ENCODE data around the gene CCR4. TPM values are rescaled to one million over a fixed set of nuclear protein-coding genes. Genes with fewer than 3 reads are reported as not detected.
"Not testable (repeated sequence)": the region's sequence is repeated elsewhere in the genome, so short reads cannot be mapped to it uniquely, and the experiment has no call there.

Gene CCR4
- total and polyA plus RNA-seq, 2 experiments from 2014 or later: 0.13 TPM; not detected in 1

GRCh38 chr3:32919920-32920319, 31.5 kb upstream of the CCR4 start:
- Histone ChIP-seq H3K27me3 (no peaks in the 10 kb centered on the region), H4K20me1 (ENCODE audit: insufficient read depth, poor library complexity, severe bottlenecking) (no peaks in the 10 kb centered on the region), H3K4me2 (no peak overlapping the region), H3K4me3 (no peak overlapping the region), H3K36me3 (replicated peaks; ENCODE audit: insufficient read depth, low read depth) (no peaks in the 10 kb centered on the region), H3K9me2 (replicated peaks; ENCODE audit: insufficient read depth) (no peaks in the 10 kb centered on the region), H3K9me3 (ENCODE audit: low read depth) (no peaks in the 10 kb centered on the region), H3K4me1 (ENCODE audit: insufficient read depth) (no peaks in the 10 kb centered on the region), H2AFZ (no peak overlapping the region), H3K79me2 (no peaks in the 10 kb centered on the region), H3K27ac (no peak overlapping the region)
- DNase-seq (ENCODE audit: low spot score): no peak
- TF ChIP-seq EZH2phosphoT487 (IDR thresholded peaks at IDR 0.05; ENCODE audit: low read depth, severe bottlenecking, unreplicated experiment): no peak
- no peak for TF ChIP-seq CTCF (IDR thresholded peaks at IDR 0.05; ENCODE audit: poor library complexity)
- no peak for TF ChIP-seq EZH2 (IDR thresholded peaks at IDR 0.05; ENCODE audit: borderline replicate concordance)
- WGBS (ENCODE audit: low lambda C conversion rate, missing lambda C conversion rate): 93% methylated on average over 2 of the region's 2 CpGs

- no peaks in the 10 kb centered on the region for H3K9me3 ChIP-seq (ENCODE audit: low read depth)
- no peak for DNase-seq (ENCODE audit: low spot score)
- H3K79me2 ChIP-seq: no peaks in the 10 kb centered on the region
- H2AFZ ChIP-seq: no peak overlapping the region
- no peak overlapping the region for H3K4me3 ChIP-seq
- H3K9me2 ChIP-seq (replicated peaks; ENCODE audit: insufficient read depth): no peaks in the 10 kb centered on the region
- no peaks in the 10 kb centered on the region for H3K27me3 ChIP-seq
- H4K20me1 ChIP-seq (ENCODE audit: insufficient read depth, poor library complexity, severe bottlenecking): no peaks in the 10 kb centered on the region
- no peak overlapping the region for H3K4me2 ChIP-seq
- no peak for TF ChIP-seq EZH2 (IDR thresholded peaks at IDR 0.05; ENCODE audit: borderline replicate concordance)
- TF ChIP-seq CTCF (IDR thresholded peaks at IDR 0.05; ENCODE audit: poor library complexity): no peak
- TF ChIP-seq EZH2phosphoT487 (IDR thresholded peaks at IDR 0.05; ENCODE audit: low read depth, severe bottlenecking, unreplicated experiment): no peak
- H3K27ac ChIP-seq: no peak overlapping the region
- no peaks in the 10 kb centered on the region for H3K4me1 ChIP-seq (ENCODE audit: insufficient read depth)
- WGBS (ENCODE audit: low lambda C conversion rate, missing lambda C conversion rate): 90% methylated on average over 7 of the region's 7 CpGs
- H3K36me3 ChIP-seq (replicated peaks; ENCODE audit: insufficient read depth, low read depth): no peaks in the 10 kb centered on the region
These were observed 29.4 kb upstream of the CCR4 start for GRCh38 chr3:32922078-32922477.

DNA sequence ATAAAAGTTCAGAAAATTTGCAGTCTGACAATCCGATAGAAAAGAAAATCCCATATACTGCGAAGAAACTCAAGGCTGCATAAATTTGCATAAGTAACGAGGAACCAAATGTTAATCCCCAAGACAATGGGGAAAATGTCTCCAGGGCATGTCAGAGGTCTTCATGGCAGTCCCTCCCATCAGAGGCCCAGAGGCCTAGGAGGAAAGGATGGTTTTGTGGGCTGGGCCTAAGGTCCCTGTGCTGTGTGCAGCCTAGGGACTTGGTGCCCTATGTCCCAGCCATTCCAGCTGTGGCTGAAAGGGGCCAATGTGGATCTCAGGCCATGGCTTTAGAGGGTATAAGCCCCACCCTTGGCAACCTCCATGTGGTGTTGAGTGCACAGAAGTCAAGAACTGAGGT, 21.3 kb upstream of the CCR4 start:
- Histone ChIP-seq H3K27me3 (no peaks in the 10 kb centered on the region), H3K4me1 (ENCODE audit: insufficient read depth) (no peaks in the 10 kb centered on the region), H3K4me2 (no peak overlapping the region), H3K36me3 (replicated peaks; ENCODE audit: insufficient read depth, low read depth) (no peaks in the 10 kb centered on the region), H2AFZ (no peak overlapping the region), H4K20me1 (ENCODE audit: insufficient read depth, poor library complexity, severe bottlenecking) (no peaks in the 10 kb centered on the region), H3K9me3 (ENCODE audit: low read depth) (no peaks in the 10 kb centered on the region), H3K79me2 (no peaks in the 10 kb centered on the region), H3K4me3 (no peak overlapping the region), H3K9me2 (replicated peaks; ENCODE audit: insufficient read depth) (no peaks in the 10 kb centered on the region), H3K27ac (no peak overlapping the region)
- 95% methylated on average over 3 of the region's 3 CpGs for WGBS (ENCODE audit: low lambda C conversion rate, missing lambda C conversion rate)
- no peak for DNase-seq (ENCODE audit: low spot score)
- TF ChIP-seq EZH2 (IDR thresholded peaks at IDR 0.05; ENCODE audit: borderline replicate concordance) (no peak), CTCF (IDR thresholded peaks at IDR 0.05; ENCODE audit: poor library complexity) (no peak), EZH2phosphoT487 (IDR thresholded peaks at IDR 0.05; ENCODE audit: low read depth, severe bottlenecking, unreplicated experiment) (no peak)

DNA sequence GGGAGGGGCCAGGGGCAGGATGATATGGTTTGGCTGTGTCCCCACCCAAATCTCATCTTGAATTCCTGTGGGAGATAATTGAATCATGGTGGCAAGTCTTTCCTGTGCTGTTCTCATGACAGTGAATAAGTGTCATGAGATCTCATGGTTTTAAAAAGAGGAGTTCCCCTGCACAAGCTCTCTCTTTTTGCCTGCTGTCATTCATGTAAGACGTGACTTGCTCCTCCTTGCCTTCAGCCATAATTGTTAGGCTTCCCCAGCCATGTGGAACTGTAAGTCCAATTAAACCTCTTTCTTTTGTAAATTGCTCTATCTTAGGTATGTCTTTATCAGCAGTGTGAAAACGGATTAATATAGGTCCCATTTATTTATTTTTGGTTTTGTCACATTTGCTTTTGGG, 20.2 kb upstream of the CCR4 start:
- DNase-seq (ENCODE audit: low spot score); H4K20me1 ChIP-seq (ENCODE audit: insufficient read depth, poor library complexity, severe bottlenecking); H3K27me3 ChIP-seq; H3K4me2 ChIP-seq; H2AFZ ChIP-seq; H3K4me3 ChIP-seq; H3K36me3 ChIP-seq (replicated peaks; ENCODE audit: insufficient read depth, low read depth); H3K27ac ChIP-seq; H3K9me3 ChIP-seq (ENCODE audit: low read depth); H3K4me1 ChIP-seq (ENCODE audit: insufficient read depth); H3K79me2 ChIP-seq; H3K9me2 ChIP-seq (replicated peaks; ENCODE audit: insufficient read depth): not testable (repeated sequence)
- WGBS (ENCODE audit: low lambda C conversion rate, missing lambda C conversion rate): 84% methylated on average over 2 of the region's 2 CpGs
